HG02973 (cell line): ENCODE data around the gene MARCHF3.
"Not testable (repeated sequence)": the region's sequence is repeated elsewhere in the genome, so short reads cannot be mapped to it uniquely, and the experiment has no call there.

Source experiments
- ATAC-seq: cut with Tn5 transposase; IDR thresholded peaks from one replicate; pipeline ENCODE4 v1.9.1; 2021; ENCODE audit warnings: moderate library complexity; ENCODE audit not compliant: unreplicated experiment

Gene MARCHF3

DNA sequence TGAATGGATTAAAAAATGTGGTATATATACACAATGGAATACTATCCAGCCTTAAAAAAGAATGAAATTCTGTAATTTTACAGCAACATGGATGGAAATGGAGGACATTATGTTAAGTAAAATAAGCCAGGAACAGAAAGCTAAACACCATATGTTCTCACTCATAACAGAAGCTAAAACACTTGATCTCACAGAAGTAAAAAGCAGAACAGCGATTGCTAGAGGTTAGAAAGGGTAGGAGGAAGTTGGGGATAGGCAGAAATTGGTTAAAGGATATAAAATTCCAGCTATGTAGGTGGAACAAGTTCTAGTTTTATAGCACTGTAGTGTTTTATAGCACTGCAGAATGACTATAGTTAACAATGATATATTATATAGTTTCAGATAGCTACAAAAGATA is 15.8 kb downstream of the MARCHF3 start:
- ATAC-seq: peak; percentile 49

DNA sequence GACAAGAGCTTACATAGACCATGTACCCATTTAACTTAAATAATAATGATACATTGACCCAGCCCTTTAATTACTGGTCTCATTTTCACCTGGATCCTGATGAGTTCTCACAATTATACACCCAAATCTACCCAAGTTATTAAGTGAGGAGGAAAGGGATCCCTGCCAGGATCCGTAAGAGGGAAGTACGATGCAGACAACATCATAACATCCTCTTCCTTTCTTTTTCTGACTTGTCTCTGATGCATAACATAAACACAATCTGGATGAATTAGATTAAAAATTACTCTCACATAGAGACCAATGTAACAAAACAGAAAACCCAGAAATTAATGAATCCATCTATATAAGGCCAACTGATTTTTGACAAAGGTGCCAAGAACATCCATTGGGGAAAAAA is 17.0 kb downstream of the MARCHF3 start:
- ATAC-seq: no peak

DNA sequence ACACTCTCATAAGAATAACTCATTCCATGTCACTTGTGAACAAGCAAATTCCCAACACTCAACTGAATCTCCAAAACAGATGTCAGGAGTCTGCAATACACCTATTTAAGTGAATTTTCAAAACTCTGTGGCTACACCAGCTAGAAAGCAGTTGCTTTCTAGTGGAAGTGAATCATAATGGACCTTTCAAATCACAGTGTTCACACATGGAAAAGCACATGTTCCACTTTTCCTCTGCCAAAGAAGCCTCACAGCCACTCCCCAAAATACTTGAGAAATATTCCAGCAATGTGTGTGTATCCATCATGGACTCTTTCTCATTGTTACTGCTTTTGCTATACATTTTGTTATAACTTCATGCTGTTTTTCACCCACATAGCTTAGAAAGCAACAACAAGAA is 17.4 kb downstream of the MARCHF3 start:
- ATAC-seq: no peak

DNA sequence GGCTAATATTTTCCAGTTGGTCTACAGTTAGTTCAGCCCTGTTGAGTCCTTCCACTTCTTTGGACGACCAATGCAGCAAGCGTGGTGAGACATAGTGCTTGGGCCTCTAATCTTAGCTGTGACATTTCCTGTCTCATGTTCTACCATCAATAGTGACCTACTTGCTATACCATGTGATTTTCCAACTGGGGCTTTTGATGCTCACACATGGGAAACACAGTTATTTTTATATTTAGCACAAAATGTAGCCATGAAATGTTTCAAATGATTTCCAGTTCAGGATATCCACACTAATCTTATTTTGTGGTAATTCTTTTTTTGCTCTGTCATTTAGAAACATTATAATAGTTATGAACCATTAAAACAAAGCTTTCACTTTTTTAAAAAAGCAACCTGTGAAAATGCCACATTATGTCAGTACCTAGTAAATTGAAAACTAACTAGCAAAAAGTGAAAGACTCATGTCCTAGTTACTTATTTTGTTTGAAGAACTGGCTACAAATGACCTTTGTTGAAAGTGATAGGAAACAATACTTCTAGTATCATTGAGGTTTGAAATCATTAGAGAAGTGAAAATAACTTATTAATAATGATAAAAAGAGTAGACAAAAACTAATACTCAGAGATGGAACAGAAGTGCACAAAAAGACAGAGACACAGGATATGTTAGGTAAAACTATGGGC is 18.3 kb downstream of the MARCHF3 start:
- ATAC-seq: peak; percentile 79

DNA sequence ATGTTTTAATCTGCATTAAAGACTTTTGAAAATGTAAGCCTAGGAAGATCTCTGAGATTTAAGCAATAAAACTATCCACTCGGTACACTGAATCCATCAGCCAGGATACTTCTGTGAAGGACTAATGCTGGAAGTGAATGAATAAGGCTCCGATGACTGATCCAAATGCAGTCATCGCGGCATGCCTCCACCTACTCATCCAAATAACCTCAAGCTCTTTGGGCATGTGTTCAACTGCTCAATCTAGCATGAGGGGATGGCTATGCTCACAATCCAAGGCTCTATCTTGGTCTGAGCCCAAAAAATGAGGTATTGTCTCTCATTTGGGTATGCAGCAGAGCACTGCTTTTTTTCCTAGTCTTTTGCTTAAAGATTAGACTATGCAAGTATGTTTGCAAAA is 19.2 kb downstream of the MARCHF3 start:
- ATAC-seq: no peak

DNA sequence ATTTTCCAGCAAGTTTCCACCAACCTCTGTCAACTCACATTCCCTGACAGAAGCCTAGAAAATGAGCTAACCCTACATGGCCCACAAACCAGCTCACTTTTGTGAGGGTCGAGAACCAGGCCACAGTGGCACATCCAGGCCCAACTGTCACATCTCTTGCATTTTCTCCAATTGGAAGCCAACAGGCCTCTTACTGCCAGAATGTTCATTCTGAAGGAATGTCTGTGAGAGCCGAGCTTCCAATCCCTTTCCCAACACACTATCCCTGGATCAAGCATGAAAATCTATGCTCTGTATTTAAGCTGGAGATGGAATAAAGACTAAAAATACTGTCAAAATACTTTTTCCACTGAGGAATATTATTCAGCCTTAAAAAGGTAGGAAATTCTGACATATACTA is 20.0 kb downstream of the MARCHF3 start:
- ATAC-seq: no peak

DNA sequence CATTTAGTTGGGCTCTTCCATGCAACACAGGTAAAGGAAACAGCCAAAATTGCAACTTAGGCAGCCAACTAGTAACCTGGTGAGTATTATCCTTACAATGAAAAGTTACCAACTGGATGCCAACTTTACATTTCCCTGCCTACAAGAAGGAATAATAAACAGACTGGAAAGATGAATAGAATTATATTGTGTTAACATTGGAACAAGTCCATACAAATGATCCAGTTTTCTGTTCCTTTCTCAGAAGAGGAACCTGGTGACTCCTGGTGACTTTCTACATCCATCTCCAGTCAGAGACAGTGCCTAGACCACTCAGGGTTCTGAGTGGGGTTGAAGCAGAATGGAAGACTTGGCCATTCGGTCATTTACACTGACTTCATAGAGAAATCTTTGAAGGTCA is 20.6 kb downstream of the MARCHF3 start:
- no peak for ATAC-seq

DNA sequence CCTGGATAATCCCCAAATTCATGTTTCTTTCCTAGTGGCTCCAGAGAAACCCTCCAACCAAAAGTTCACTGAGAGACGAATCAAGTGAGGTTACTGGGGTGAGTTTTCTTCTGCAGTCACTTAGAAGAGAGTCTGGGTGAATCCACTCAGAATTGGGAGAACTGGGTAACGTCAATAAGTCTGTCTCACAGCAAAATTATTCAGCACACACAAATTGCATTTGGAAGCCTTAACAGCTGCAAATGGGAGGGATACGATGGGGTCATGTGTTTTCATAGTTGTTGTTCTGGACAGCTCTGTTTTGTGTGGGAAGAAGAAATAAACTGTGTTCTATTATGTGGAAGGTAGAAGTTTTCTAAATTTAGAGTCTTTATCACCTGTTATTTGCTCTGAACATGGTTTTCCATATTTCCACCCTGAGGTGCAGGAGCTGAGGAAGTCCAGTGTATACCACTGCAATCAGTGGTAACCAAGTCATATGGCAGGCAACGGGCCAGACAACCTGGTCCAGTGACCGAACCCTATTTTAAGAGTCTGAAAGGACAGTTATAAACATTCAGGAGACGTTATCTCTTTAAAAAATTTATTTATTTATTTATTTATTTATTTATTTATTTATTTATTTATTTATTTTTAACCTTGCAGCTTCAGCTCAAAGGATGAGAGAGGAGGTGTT is 21.9 kb downstream of the MARCHF3 start:
- ATAC-seq: no peak

DNA sequence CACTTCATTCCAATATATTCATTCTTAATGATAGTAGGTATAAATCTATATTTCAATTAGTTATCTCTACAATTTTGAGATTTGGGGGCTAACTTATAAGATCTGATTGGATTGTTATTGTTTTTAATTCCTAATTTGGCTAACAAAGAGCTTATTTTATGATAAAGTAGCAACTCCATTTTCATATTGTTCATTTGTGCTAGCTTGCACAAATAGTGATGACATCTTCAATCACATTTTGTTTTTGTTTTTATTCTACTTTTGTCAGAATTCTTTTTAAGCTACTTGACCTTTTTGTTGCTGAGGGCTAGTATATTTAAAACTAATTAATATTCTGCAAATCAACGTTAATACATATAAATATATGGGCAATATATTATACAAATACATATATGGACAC is 22.8 kb downstream of the MARCHF3 start:
- ATAC-seq: no peak

DNA sequence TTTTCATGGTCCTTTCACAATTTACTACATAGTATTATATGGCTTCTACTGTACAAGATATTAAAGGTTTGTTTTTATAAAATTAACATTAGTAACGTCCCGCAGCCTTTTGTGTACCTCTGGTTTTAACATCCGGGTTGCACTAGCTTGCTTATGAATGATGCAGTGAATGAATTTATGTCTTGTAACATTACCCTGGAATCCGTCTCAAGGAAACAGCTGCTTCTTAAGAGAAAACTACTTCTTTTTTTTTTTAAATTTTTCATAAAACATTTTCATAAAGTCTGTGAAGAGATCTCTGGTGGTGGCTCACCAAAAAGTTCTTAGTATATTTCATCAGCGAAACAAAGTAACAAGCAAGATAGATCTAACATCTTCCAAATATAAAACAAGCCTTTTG is 23.6 kb downstream of the MARCHF3 start:
- no peak for ATAC-seq

DNA sequence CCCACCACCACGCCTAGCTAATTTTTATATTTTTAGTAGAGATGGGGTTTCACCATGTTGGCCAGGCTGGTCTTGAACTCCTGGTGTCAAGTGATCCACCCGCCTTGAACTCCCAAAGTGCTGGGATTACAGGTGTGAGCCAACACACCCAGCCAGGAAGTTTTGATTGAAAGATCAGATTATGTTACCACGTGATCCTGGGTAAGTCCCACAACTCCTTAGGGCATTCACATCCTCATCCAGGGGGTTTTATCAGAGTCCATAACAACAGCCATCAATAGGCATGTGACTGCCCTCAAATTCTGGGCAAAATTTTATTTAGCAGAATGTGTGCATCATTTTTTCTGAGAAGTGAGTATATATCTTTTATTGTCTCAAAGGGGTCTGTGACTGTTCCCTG is 25.1 kb downstream of the MARCHF3 start:
- ATAC-seq: not testable (repeated sequence)

DNA sequence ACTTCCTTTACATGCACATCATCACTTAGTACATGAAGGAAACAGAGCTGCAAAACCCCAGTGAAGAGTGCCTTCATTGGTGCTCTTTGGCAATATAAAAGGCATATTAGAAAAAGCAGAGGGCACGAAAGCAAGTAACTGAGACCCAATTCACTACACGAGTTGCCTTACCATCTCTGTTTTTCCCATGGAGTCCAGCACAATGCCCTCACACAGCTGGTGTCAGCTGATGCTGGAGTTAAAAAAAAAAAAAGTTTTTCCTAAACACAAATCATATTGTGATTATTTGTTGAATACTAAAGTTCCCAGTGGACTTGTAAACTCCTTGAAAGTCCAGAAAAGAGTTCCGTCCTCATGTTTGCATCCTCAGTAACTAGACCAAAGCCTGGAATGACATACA is 25.6 kb downstream of the MARCHF3 start:
- no peak for ATAC-seq

DNA sequence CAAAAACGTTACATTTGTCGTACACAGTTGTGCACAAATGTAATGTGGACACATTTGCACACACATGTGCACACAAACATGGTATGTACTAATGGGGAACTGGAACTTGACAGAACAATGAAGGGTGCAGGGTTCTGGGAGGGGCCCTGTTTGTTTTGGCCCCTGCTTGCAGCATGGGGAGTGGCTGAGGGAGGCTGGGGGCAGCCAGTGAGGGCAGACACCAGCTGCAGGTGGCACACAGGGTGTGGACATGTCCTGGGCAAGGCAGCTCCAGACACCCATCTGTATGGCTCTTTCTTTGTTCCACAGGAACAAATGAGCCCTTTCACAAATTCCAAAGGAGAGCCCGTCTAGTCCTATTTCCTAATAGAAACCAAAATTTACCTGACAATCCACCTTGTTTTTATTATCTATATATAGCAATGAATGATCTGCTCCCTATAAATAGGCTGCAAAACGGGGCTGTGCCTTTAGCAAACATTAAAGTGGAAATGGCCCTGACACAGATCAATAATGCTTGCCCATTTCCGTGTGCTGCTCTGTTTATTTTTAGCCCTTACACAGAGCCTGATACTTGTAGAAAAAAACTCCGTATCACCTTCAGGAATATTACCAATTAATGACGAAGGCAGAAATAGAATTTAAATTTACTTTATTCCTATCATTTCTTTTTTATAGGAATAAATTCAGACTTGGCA is 26.4 kb downstream of the MARCHF3 start:
- no peak for ATAC-seq

DNA sequence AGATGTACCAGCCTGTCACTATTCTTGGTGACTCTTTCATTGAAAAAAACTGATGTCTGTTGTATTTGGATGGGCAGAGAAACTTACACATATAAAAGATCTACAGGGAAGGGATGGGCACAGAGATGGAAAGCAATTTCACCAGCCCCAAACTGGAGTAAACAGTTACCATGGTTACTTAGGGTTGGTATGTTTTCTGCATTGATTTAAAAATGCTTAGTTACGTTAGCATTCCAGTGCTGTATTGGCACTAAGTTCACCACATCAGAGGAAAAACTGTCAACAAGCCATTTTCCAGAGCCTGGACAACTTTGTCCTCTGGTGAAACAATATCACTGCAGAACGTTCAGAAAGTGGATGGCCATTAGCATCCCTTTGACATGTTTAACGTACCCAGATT is 28.0 kb downstream of the MARCHF3 start:
- ATAC-seq: no peak

DNA sequence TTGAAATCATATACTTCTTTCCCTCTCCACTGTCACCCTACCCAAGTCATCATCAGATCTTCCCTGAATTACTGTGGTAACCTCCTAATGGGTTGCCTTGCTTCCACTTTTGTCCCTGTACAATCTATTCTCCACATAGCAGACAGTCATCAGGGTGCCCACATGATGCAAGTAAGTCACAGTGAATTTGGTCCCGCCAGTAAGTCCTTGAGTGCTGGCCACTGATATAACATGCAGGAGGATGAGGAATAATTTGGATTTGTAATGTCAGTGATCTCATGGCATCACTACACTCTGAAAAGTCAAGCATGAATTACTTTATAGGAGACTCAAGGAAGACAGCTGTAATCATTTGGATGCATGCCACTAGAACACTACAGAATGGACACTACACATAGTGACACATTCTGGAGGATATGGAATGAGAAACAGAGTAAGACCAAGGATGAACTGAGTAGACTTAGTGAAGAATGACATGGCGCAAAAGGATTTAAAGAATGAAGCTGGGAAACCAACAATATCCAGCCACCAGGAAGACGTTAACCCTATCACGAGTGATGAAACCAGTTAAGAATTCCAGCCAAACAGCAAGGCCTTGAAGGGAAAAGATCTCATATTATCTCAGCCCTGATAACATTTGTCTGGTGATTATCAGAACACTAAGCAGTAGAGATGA is 28.6 kb downstream of the MARCHF3 start:
- no peak for ATAC-seq

DNA sequence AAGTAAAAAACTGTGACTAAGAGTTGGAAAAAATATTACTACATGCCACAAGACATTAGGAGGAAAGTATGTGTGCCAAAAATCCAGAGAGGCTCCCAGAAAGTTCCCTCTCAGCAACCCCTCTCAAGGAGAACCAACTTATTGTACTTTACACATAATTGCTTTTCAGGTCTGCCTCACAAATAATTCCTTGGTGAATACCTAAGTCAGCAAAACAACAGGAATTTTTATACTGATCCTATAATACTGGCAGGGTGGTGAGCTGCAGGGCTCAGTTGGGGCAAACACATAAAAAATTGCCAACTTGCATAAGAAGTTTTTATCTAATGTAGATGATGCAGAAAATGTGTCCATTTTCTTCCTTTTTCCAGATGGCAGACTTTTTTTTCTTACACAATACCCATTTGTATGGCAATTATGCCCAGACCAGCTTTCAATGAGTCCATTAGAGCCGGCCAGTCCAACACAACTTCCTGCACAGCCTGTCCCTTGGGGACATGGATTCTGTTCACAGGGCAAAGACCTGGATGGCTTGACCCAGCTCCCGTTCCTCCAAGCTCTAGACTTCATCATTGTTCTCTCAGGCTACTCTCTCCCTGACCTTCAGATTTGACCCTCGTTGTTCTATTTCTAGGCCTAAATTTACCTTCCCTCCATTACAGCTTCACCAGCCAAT is 31.3 kb downstream of the MARCHF3 start:
- ATAC-seq: no peak

DNA sequence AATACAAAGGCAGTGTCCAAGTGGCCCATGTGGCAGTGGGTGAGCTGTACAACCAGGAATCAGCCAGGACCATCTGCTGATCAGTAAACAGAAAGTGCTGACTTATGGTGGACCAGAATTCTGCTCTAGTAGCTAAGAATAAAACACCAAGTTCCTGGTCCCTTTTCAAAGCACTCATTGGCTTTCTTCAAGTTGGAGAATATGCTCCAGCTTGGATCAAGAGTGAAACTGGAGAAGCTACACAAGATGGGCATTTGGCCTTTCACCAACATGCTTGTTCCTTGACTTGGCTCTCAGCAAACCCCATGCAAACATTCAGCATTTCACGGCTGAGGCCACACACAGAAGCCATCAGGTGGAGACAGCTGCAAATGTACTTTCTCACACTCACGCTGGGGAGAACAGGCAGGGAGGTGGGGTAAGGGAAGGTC is 32.1 kb downstream of the MARCHF3 start:
- peak; percentile 71 for ATAC-seq

DNA sequence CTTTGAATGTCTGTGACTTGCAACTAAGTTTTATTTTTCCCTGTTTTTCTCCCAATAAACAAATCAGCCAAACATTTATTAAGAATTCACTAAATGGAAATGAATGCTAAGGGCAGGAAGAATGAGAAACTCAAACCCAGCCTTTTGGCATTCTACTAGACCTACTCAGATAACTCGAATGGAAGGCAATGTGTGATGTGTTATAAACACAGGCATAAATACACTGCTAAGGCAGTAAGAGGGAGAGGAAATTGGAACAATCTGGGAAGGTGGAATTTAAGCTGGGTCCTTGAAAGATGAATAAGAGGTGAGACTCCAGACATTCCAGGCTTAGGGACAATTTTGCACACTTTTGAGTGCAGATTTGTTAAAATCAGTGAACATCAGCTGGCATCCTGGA is 34.7 kb downstream of the MARCHF3 start:
- no peak for ATAC-seq

DNA sequence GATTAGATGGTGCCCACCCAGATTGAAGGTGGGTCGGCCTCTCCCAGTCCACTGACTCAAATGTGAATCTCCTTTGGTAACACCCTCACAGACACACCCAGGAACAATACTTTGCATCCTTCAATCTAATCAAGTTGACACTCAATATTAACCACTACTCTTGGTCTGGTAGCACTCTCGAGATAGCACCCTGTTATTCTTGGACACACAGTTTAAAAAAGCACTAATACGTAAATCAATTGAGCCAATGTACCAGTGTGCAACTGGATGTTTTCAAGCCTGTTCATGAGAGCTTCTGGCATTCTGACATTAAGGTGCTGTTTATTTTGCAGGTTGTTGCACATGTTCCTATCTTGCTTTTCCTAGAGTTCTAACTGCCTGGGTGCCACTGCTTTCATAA is 35.3 kb downstream of the MARCHF3 start:
- ATAC-seq: no peak

DNA sequence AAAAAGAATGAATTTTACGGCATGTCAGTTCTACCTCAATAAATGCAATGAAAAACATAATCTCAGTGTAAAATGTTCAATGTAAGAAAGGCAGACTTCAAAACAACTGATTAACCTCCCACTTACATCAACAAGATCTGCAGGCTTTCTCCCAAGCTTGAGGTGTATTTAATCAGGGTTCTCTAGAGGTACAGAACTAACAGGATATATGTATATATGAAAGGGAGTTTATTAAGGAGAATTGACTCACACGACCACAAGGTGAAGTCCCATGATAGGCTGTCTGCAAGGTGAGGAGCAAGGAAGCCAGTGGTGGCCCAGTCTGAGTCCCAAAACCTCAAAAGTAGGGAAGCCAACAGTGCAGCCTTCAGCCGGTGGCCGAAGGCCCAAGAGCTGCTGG is 35.9 kb downstream of the MARCHF3 start:
- ATAC-seq: no peak

DNA sequence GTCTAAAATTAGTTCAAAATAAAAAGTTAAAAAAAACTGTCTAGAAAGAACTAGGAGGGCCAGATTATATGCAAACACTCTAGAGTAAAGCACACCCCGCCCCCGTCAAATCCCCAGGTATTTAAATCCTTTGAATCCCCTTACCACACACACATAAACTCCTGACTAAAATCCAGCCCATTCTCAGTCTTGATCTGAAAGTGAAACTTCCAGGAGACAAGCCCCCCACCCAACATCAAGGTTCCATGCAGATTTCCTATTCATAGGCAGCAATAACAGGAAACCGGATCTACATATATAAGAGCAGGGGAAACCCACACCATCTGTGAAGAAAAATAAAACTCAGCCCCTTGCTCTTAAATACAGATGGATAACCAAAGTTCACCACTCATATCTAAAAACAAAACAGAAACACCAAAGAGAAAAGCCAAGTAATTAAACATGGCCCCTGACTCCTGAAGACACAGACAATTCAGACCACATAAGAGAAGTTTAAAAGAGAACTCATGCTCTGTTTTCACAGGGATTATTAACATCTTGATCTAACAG is 42.3 kb downstream of the MARCHF3 start:
- ATAC-seq: peak; percentile 95
